Left cardiac atrium (tissue), 4 donors: ENCODE measurements around the gene ANXA2. TPM values are rescaled to one million over a fixed set of nuclear protein-coding genes. Genes with fewer than 3 reads are reported as not detected.

ENCODE experiments used
- ATAC-seq, 2 donors: fragments of 200-7000 bp; cut with Tn5 transposase; one replicate each; pipeline ENCODE4 v1.9.1; 2020; ENCODE audit warnings: mild to moderate bottlenecking in 2 of 2, moderate library complexity in 2 of 2
- DNase-seq: peaks from one replicate; pipeline ENCODE4 v3.0.0-alpha.2; 2020
- intact Hi-C, 2 donors: fragments of 100-400 bp; cut with DNase I; formaldehyde crosslinking; loops; one replicate each; pipeline versions ENCODE4 v1.14.1 to v1.15.1; 2022 to 2023
- long read RNA-seq: library from polyadenylated mRNA; unstranded; transcript quantifications from one replicate; pipeline ENCODE4 v2.0.0, GENCODE V29; 2021
- total RNA-seq, 2 donors: library from RNA; stranded (reverse); fragmentation: NEBNext Ultra II Directional; extraction: Animal tissue kit (Norgen Biotek cat#: 25700); gene quantifications; one replicate each; pipeline ENCODE4 v1.2.1, GENCODE V29; 2021
- donor health status: DM: no; HTN: yes; CAD: no.
- donor health status: DM: no; HTN: yes; CAD: no; lungs with severe emphysema.
- donor health status: DM: yes; HTN: yes; CAD: no.
- donor health status: Dilated cardiomyopathy.

The ANXA2 gene
- 100 to 1,000 TPM; 337 to 435 TPM for total RNA-seq
- long read RNA-seq, transcript ANXA2-203 (14 exons, 1,444 nt), result minor isoform, 46 of 659 reads
- long read RNA-seq, transcript ANXA2-204 (13 exons, 1,435 nt), result major isoform, 568 of 659 reads
- long read RNA-seq, partial matches to known transcripts, result 7 of 659 reads
- long read RNA-seq, other reads (novel, unspliced or antisense), result 33 of 659 reads

DNA sequence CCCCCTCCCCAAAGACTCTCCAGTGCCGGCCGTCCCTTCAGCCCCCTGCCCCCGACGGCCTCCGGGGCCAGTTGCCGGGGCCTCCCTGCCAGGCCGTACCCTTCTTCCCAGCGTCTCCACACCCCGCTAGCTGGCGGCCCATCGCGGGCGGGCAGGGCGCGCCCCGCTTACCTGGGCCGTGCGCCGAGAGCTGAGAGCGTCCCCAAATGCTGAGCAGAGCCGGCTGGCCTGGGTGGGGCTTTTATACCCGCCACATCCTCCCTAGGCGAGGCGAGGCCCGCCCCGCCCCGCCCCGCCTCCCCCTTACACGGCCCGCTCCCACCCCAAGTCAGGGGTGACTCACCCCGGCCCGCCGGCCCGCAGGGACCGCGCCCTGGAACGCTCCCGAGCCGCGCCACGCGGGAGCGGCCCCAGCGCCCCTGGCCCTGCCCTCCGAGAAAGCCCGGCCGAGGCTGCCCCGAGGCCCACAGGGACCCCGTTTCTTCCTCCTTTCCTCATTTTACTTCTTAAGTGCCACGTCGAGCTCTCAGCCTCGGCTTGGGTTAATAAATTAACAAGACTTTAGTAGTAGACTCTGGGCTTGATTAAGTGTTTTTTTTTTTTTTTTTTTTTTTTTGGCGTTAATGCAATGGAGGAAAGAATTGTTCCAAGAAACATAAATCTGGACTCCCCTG, at the start of gene ANXA2:
Gene ANXA2, minus strand, starts transcription at position 215 of the 674 bp plus-strand sequence. CDS start 11,911 bp downstream, outside the sequence.
- intact Hi-C loops, result no loop called here
- DNase-seq (peak; percentile 90), ATAC-seq (peak; percentile 82 to 90)

DNA sequence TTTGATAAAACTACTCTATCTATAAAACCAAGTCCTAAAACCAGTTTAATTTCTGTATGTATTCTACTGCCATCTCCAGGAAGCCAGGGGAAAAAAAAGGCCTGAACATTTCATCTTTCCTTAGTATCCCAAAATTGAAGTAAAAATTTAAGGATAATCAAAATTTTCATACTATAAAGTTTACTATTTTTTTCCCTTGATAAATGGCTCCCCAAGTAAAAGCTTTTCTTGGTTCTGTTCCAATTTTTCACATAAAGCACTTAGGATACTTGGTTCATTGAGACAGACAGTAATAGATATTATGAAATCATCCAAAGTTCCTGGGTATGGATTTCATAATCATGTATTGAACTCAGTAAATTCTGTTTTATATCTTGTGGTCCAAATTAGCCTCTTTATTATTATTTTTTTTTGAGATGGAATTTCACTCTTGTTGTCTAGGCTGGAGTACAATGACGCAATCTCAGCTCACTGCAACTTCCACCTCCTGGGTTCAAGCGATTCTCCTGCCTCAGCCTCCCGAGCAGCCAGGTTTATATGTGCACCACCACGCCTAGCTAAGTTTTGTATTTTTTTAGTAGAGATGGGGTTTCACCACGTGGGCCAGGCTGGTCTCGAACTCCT, 46.6 kb upstream of the ANXA2 start:
- ATAC-seq, result no peak
- DNase-seq, result no peak
- intact Hi-C loops, result loop anchor here (5.0 kb wide), 2 partner anchors 82 to 87 kb away; no protein-coding TSS in a partner anchor

DNA sequence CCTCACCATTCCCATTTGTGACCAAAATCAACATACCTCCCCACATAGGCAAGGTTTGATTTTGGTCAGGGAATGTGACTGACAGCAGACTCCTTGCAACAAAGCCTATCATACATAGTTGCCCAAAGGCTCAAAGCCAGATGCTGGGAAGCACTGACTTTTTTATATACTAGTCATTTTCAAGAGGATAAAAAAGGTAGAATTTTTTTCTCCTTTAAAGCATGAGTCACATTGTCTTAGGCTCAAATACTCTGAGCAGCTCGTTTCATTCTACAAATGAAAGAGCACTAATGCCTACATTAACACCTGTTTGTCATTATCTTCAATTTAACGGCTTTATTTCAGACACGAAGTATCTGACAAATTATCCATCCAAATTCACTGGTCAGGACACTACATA, 45.0 kb upstream of the ANXA2 start:
- DNase-seq (no peak), ATAC-seq (no peak)
- intact Hi-C loops, result loop anchor here (5.0 kb wide), 2 partner anchors 80 to 85 kb away; no protein-coding TSS in a partner anchor

DNA sequence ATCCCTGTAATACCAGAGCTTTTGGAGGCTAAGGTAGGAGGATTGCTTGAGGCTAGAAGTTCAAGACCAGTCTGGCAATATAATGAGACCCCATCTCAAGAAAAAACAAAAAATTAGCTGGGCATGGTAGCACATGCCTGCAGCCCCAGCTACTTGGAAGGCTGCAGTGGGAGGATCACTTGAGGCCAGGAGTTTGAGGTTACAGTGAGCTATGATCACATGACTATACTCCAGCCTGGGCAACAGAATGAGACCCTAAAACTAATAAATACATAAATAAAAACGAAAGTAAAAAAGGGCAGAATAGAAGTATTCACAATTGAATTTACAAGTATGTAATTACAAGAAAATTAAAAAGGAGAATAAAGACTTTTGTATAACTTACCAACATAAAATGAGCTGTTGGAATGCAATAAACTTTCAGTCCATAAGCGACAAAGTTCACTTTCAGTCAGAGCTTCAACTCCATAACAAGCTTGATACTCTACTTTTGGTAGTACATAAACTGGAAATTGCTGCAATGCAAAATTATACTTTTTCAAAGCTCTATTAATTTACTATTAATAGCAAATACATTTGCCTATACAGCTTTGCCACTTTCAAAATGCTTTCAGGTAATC, 44.4 kb upstream of the ANXA2 start:
- no peak for ATAC-seq
- intact Hi-C loops, result loop anchor here (5.0 kb wide), 2 partner anchors 80 to 85 kb away; no protein-coding TSS in a partner anchor

DNA sequence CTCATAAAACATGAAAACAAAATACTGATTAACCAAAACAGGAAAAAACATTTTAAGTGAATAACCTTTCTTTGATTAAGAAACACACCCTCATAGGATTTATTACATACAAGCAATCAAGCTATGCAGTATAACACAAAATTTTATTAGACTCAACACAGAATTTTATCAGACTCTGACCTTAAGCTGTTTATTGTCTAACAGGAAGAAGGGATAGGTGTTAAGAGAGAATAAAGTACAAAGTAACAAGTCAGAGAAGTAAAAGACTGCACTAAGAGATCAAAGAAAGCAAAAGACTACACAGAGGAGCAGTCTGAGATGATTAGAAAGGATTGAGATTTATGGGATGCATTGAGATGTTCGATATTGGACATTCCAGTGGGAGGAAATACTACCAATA, 43.5 kb upstream of the ANXA2 start:
- ATAC-seq, result no peak
- intact Hi-C loops, result loop anchor here (5.0 kb wide), 2 partner anchors 79 to 84 kb away; no protein-coding TSS in a partner anchor
- no peak for DNase-seq

More for the DNA sequence above, 44.4 kb upstream of the ANXA2 start:
- no peak for DNase-seq

DNA sequence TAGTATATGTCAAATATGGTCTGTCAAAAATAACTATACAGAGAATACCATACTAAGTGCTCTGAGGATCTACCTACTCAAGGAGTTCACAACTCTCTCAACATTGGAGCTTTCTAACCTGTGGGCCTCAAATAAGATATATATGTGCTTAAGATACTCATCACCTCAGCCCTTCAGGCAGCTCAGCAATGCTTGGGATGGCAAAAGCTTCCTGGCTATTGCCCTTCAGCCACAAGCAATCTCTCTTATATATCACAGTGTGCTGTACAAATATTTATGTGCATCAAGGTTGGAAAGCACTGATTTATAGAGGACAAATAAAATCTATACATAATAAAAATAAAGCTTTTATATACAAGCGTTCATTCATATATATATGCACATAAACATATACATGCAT, 40.9 kb upstream of the ANXA2 start:
- DNase-seq (no peak), ATAC-seq (no peak)
- intact Hi-C loops, result no loop called here

DNA sequence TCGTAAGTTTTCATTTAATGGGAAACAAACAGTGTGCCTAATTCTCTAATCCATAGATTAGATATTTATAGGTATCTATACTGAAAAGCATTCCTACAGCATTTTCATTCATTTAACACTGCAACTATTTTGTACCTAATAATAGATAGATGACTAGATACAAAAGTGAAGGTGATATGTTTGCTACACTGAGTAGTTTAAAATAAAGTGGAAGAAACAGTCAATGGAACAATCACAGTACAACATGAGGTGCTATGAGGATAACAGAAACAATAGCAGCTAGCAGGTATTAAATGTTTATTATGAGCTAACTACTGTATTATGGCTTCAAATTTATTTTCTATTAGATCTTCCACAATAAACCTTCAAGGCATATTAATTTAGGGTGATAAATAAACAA, 31.1 kb upstream of the ANXA2 start:
- no peak for DNase-seq

DNA sequence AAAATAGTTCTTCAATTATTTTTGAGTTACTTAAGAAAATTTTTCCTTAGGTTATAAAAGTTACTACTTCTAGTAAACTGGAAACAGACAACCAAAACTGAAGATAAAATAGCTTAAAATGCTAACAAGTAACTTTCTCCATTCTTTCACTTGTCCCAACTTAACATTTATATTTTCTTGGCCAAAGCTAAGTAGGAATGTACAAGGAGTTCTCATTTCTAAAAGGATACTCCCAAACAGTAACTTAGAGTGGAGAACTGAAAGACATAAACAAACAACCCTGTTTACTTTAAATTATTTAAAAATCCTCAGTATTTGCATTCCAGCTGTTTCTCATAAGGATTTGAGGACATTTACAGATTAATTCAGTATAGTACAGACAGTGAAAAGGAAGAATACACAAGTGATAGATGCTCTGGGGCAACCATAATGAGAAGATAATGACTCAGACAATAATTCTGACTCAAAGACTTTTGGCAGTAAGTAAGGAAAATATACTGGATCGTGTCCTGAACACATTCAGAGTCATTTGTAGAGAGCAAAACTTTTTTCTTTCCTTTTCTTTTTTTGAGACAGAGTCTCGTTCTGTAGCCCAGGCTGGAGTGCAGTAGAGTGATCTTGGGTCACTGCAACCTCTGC, 29.2 kb upstream of the ANXA2 start:
- ATAC-seq (peak; percentile 67 to 90), DNase-seq (no peak)
- intact Hi-C loops, result no loop called here

More for the DNA sequence above, 31.1 kb upstream of the ANXA2 start:
- no peak for ATAC-seq
- intact Hi-C loops, result no loop called here

DNA sequence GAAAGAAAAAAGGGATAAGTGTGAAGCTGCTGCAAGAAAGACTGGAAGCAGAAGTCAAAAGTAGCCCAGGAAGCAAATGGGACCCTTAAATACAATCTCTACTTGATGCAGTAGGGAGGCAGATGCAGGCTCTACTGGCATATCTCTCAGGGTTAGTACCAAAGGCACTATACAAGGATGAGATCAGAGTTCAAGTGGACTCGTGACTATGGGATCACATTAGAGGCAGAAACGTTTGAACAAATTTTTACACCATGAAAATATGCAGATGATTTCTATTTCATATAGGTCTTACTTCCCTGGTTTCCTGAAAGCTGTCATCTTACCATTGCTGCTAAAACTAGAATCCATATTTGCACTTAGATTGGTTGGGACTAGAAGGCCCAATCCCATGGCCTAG, 27.7 kb upstream of the ANXA2 start:
- ATAC-seq (no peak), DNase-seq (no peak)
- intact Hi-C loops, result no loop called here

DNA sequence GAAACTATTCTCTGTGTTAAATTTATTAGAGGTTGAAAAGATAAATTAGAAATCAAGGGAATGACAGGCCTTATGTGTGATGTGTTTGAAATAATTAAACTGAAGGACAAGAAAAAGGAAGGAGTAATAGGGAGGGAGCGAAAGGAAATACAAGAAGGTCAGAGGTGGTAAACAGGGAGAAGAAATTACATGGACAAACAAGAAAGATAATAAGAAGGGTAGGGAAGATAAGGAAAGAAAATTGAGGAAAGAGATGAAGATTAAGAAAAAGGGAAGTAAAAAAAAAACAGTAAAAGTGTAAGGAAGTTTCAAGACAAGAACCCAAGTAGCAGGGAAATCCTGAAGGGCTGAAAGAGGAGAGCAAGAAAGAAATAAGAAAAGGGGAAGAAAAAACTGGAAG, 26.2 kb upstream of the ANXA2 start:
- intact Hi-C loops, result no loop called here
- no peak for DNase-seq
- ATAC-seq, result no peak

DNA sequence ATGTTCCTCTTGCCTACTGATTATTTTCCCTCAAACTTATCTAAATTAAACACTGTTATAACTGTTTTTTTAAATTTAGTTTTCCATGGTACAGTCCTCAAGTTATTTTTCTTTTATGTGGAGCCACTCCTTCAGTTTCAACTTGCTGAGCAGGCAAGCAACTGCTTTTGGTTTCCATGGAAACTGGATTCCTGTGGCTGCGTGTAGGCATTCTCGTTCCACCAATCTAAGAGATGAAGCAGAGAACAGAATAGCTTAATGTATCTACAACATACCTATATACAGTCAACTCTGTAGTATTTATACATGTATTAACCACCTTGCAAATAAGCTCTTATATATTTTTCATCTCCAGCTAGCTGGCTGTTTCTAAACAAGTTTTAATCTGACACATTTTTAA, 25.8 kb upstream of the ANXA2 start:
- peak; percentile 53 to 76 for ATAC-seq
- intact Hi-C loops, result no loop called here
- DNase-seq, result no peak

DNA sequence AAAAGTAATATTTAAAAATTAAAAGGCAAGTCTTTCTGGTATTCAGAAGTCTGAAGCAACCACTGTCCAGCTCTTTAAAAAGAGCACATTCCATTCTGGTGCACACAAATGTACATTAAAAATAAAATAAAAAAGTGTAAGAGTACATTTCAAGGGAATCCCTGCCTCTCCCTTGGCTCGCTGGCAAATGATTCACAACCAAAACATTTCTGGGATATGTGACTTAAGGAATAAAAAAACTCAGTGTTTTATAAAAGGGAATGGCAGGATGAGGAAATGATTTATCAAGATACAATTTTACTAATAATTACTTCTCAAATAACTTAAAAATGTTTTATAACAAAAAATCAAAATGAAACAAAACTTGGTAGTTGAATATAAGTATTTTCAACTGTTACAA, 23.8 kb upstream of the ANXA2 start:
- DNase-seq, result no peak
- no peak for ATAC-seq
- intact Hi-C loops, result no loop called here

DNA sequence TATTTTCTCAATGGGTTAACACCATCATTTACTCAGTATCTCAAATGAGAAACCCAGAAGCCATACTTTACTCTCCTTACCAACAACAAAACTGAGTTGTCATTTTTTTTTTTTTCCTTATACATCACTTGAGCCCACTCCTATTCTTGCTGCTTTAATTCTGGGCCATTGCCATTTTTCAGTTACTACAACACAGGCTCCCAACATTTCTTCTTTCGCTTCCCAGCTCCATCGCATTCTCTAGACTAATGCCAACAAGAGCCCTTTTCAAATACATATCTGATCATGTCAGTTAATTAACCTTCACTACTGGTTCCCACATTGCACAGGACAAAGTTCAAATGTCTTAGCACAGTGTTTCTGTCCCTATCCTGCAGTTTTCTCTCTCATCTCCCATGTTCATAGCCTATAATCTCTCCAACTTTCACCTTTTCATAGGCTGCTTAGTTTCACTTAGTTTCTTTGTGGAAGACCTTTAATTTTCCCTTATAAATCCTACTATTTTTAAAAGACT, 22.5 kb upstream of the ANXA2 start:
- DNase-seq (no peak), ATAC-seq (no peak)
- intact Hi-C loops, result no loop called here

DNA sequence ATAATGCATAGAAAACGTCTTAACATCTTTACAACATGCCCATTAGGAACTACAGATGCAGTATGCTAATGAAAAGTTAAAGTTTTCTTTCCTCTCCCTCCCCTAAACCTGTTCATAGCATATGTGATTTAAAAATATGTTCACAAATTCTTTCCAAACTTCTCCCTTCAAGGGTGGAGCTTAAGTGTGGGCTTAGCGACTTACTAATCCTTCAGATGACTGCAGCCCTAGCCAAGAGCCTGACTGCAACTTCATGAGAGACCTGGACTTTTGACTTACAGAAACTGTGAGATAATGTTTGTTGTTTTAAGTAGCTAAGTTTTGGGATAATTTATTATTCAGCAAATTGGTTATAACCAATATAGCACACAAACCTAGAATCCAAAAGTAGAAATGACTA, 22.0 kb upstream of the ANXA2 start:
- ATAC-seq (peak in 1 of 2 donors; percentile 33), DNase-seq (no peak)
- intact Hi-C loops, result no loop called here

DNA sequence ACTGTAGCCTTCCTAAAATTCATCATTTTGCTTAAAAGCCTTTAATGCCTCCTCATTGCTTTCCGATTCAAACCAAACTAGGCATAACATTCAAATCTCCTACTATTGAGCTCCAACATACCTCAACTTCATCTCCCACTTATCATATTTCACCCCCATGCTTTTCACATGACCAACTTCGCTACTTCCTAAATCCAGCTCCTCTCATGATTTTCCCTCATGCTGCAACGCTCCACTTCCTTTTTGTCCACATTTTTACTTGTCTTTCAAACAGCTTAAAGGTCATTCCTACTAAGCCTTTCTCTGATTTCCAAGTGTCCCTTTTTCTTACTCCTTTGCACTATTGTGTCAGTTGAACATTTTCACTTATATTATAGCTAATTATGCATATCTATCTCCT, 20.3 kb upstream of the ANXA2 start:
- intact Hi-C loops, result no loop called here
- DNase-seq (no peak), ATAC-seq (no peak)

DNA sequence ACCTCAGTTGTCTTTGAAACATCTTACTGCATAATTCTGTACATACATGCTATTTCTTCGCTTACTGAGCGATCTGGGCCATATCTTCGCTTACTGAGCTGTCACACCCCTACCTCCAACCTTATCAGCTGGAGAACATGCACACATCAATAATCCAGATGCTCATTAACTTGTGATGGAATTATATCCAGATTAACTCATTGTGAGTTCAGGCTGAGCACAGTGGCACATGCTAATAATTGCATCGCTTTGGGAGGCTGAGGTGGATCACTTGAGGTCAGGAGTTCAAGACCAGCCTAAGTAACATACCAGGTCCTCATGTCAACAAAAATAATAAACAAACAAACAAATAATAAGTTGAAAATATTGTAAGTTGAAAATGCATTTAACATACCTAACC, 19.3 kb upstream of the ANXA2 start:
- intact Hi-C loops, result no loop called here
- ATAC-seq (no peak), DNase-seq (no peak)

DNA sequence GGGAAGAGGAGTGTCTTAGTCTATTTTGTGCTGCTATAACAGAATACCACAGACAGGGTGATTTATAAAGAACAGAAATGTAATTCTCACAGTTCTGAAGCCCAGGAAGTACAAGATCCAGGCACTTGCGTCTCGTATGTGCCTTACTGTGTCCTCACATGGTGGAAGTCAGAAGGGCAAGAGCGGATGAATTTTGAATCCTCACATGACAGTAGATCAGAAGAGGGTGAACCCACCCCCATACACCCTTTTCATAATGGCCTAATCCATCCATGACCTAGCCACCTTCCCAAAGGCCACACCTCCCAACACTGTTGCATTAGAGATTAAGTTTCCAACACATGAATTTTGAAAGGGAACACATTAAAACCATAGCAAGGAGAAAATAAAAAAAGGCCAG, 18.7 kb upstream of the ANXA2 start:
- no peak for DNase-seq
- no peak for ATAC-seq
- intact Hi-C loops, result no loop called here

DNA sequence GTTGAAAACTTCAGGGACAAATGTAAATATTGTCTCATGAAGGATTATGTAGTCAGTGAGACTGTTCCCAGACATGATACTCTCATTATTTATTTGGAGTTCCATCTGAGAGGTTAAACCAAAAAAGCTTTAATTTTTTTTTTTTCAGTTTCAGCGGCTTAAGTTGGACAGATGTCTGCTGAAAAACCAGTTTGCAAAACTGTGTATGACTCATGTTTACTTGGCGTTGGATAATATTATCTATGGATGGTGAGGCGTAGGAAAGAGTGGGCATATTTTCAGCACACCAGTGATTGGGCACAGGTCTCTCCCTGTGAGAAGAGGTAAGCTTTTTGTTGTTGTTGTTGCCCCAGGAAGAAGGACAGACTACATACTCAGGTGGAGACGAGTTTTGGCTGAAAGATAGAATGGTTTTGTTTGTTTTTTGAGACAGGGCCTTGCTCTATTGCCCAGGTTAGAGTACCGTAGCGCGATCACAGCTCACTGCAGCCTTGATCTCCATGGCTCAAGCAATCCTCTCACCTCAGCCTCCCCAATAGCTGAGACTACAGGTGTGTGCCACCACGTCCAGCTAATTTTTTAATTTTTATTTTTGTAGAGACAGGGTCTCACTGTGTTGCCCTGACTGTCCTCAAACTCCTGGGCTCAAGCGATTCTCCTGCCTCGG, 16.4 kb upstream of the ANXA2 start:
- DNase-seq, result no peak
- ATAC-seq, result peak; percentile 44 to 83
- intact Hi-C loops, result no loop called here
